Body of pancreas (tissue), 4 donors: ENCODE results near the gene SCN9A. TPM values are rescaled to one million over a fixed set of nuclear protein-coding genes. Genes with fewer than 3 reads are reported as not detected.

Source experiments
- ATAC-seq: fragments of 150-250 bp; one replicate; pipeline ENCODE4 v1.9.1; 2016
- DNase-seq, 4 donors: peaks; one replicate each; pipeline ENCODE4 v3.0.0-alpha.2; 2019
- H3K27ac ChIP-seq, 4 donors: fragments of 200-600 bp; sonication (generic); 1 replicate in 3 of 4; 2 replicates in 1 of 4; pipeline versions ENCODE4 v1.5.1 to v1.6.1; 2016 to 2019; ENCODE audit warnings: mild to moderate bottlenecking in 1 of 4, mixed read lengths in 1 of 4, moderate library complexity in 1 of 4
- H3K27me3 ChIP-seq, 2 donors: fragments of 200-600 bp; sonication (generic); one replicate each; pipeline ENCODE4 v1.6.0; 2016; ENCODE audit warnings: mild to moderate bottlenecking in 1 of 2
- H3K36me3 ChIP-seq, 2 donors: fragments of 200-600 bp; sonication (generic); replicated peaks in 1 of 2; 2 replicates each; pipeline ENCODE4 v1.5.1; 2016; ENCODE audit warnings: low read depth in 2 of 2; ENCODE audit not compliant: insufficient read depth in 1 of 2
- H3K4me1 ChIP-seq: fragments of 200-600 bp; sonication (generic); one replicate; pipeline ENCODE4 v1.6.0; 2016
- H3K4me3 ChIP-seq, 2 donors: fragments of 200-600 bp; sonication (generic); 1 replicate in 1 of 2; 2 replicates in 1 of 2; pipeline ENCODE4 v1.5.1; 2016 to 2019
- H3K9me3 ChIP-seq, 3 donors: fragments of 200-600 bp; sonication (generic); 1 replicate in 2 of 3; 2 replicates in 1 of 3; pipeline ENCODE4 v1.5.1; 2016
- POLR2A ChIP-seq, 3 donors: fragments of 450-650 bp; IDR thresholded peaks; one replicate each; pipeline ENCODE4 v1.6.1; 2016; ENCODE audit warnings: antibody characterized with exemption in 3 of 3, mild to moderate bottlenecking in 2 of 3
- WGBS, 2 donors: methylation state at CpG; one replicate each; pipeline ENCODE4 v1.1.5; 2017; 5-methylcytosine and 5-hydroxymethylcytosine counted together
- intact Hi-C: fragments of 100-400 bp; cut with DNase I; formaldehyde crosslinking; loops from one replicate; pipeline ENCODE4 v1.15.1; 2023
- total RNA-seq, 2 donors: library from RNA; depleted of rRNA; stranded (reverse); fragments of >200 nt; gene quantifications; one replicate each; pipeline ENCODE4 v1.1.0, GENCODE V29; 2016
- TF ChIP-seq, protein P1 (sequence below), 7 experiments: fragments of 450-650 bp in 4 of 7; fragments of 200-600 bp in 3 of 7; sonication (generic) in 3 of 7; IDR thresholded peaks; one replicate each; pipeline ENCODE4 v1.5.1; 2016 to 2019; ENCODE audit warnings: antibody characterized with exemption in 7 of 7

SCN9A gene
- total RNA-seq, 2 donors from 2014 or later, result 9.9 to 11.9 TPM

DNA sequence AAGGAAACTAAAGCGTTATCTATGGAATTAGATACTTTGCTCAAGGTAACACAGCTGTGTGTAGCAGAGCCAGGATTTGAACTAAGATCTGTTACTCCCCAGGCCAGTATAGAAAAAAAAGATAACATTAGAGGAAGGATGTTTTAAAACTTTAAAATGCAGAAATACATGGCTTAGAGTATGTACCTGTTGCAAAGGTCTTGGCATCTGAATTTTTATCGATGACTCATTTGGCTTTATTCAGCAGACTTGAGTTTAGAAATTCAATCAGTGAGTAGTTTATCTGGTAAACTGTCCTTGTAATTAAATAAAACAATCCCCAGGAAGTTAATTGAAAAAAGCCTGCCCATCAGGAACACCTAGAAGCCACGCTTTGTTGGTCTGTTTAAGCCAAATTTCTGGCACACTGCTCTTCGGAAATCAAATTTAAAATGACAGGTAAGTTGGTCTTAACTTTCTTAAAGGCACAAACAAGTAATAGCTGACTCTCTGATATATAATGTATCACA, 36.9 kb downstream of the SCN9A start:
- Histone ChIP-seq H3K4me1 (peaks cover 9% of the 10 kb centered on the region), H3K27me3 (no peaks in the 10 kb centered on the region), H3K27ac (no peak overlapping the region), H3K9me3 (no peaks in the 10 kb centered on the region), H3K4me3 (no peak overlapping the region), H3K36me3 (no peaks in the 10 kb centered on the region)
- DNase-seq, result no peak
- intact Hi-C loops, result no loop called here
- ATAC-seq, result no peak
- 61 to 74% methylated on average over 4 of the region's 4 CpGs for WGBS, 2 donors
- no peak for TF ChIP-seq POLR2A (IDR thresholded peaks at IDR 0.05)
- TF ChIP-seq, protein P1, sequence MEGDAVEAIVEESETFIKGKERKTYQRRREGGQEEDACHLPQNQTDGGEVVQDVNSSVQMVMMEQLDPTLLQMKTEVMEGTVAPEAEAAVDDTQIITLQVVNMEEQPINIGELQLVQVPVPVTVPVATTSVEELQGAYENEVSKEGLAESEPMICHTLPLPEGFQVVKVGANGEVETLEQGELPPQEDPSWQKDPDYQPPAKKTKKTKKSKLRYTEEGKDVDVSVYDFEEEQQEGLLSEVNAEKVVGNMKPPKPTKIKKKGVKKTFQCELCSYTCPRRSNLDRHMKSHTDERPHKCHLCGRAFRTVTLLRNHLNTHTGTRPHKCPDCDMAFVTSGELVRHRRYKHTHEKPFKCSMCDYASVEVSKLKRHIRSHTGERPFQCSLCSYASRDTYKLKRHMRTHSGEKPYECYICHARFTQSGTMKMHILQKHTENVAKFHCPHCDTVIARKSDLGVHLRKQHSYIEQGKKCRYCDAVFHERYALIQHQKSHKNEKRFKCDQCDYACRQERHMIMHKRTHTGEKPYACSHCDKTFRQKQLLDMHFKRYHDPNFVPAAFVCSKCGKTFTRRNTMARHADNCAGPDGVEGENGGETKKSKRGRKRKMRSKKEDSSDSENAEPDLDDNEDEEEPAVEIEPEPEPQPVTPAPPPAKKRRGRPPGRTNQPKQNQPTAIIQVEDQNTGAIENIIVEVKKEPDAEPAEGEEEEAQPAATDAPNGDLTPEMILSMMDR (IDR thresholded peaks at IDR 0.05), result no peak

DNA sequence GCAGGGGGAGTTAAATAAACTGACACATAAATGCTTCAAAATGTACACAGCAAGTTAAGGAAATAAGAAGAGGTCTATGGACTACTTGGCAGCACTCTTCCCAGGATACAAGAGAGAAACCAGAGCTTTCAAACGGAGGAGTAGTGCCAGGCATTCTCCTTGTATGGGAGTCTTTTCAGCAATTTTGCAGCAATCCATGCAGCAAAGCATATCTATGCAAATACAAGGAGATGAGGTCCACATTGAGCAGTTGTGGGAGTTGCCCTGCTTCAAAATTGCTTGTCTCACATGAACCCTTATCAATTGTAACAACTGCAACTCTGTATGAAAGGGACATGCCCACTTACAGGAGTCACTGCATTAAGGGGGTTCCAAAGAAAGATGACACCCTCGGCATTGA, 37.8 kb downstream of the SCN9A start:
- H3K27ac ChIP-seq, result no peak overlapping the region
- H3K4me1 ChIP-seq, result peaks cover 9% of the 10 kb centered on the region
- TF ChIP-seq, protein P1 (IDR thresholded peaks at IDR 0.05), result no peak
- no peak for TF ChIP-seq POLR2A (IDR thresholded peaks at IDR 0.05)
- ATAC-seq (no peak), DNase-seq (no peak)
- H3K36me3 ChIP-seq, result no peaks in the 10 kb centered on the region
- WGBS, 2 donors, result 83 to 84% methylated on average over 2 of the region's 2 CpGs
- H3K4me3 ChIP-seq, result no peak overlapping the region
- intact Hi-C loops, result no loop called here
- no peaks in the 10 kb centered on the region for H3K9me3 ChIP-seq
- no peaks in the 10 kb centered on the region for H3K27me3 ChIP-seq

DNA sequence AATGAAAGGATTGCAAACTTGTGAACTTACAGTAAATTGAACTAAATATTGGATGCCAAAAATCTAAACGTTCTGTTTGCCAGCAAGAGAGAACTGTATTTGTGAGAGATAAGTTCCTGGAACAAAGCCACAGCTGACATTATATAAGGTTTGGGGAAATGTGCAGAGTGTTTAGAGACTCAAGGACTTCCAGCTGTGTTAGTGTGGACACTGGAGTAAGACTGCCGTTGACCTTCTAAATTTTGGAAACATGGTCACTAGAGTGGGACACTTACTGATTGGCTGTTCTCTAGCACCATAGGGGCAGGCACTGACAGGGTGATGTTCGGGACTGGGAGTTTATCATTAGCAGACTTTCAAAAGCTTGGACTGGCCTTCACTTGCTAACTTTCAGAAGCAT, 40.5 kb downstream of the SCN9A start:
- H3K27me3 ChIP-seq, result no peaks in the 10 kb centered on the region
- no peaks in the 10 kb centered on the region for H3K9me3 ChIP-seq
- TF ChIP-seq, protein P1 (IDR thresholded peaks at IDR 0.05), result no peak
- TF ChIP-seq POLR2A (IDR thresholded peaks at IDR 0.05), result no peak
- H3K27ac ChIP-seq, result peak overlapping the region in 1 of 4 donors; percentile 6
- intact Hi-C loops, result no loop called here
- WGBS, 2 donors, result 6 to 11% methylated on average over 3 of the region's 3 CpGs
- peaks cover 12% of the 10 kb centered on the region for H3K4me1 ChIP-seq
- H3K36me3 ChIP-seq, result no peaks in the 10 kb centered on the region
- ATAC-seq (peak; percentile 35), DNase-seq (no peak)
- no peak overlapping the region for H3K4me3 ChIP-seq

DNA sequence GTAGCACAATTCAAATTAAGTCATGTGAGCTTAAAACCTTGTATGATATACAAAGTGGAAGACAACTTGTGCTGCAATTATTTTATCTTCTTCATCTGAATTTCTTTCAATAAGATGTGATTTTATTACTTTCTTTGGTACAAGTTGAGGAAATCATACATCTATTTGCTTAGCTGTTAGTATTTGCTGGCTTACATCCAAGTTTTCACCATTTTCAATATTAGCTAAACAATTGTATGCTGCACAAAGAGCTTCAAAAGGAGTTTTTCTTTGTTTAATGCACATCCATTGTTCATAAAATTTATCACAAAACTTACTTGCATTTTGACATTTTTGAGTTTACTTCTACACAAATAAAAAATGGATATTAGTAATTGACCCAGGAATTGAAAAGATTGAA, 40.9 kb downstream of the SCN9A start:
- DNase-seq, result no peak

DNA sequence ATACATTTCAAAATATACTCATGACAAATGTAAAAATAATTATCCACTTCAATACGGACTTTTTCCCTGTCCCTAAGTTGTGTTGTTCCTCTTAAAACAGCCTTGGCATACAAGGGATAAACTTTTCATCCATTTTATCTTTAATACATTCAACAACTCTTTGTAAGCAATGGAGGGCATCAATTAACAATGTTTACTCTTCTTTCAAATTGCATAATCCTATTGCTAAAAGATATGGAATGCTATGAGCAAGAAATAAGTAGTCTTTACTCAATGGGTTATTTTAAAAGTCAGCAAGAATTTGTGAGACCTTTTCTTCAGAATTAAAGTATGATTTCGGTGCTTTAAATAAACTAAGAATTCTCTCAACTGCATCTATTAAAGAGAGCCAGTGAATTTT, 41.9 kb downstream of the SCN9A start:
- H3K27ac ChIP-seq, result no peak overlapping the region
- no peaks in the 10 kb centered on the region for H3K27me3 ChIP-seq
- no peaks in the 10 kb centered on the region for H3K9me3 ChIP-seq
- no peak overlapping the region for H3K4me3 ChIP-seq
- TF ChIP-seq, protein P1 (IDR thresholded peaks at IDR 0.05), result no peak
- no peak for TF ChIP-seq POLR2A (IDR thresholded peaks at IDR 0.05)
- intact Hi-C loops, result no loop called here
- no peak for ATAC-seq
- peaks cover 12% of the 10 kb centered on the region for H3K4me1 ChIP-seq
- no peaks in the 10 kb centered on the region for H3K36me3 ChIP-seq
- no peak for DNase-seq
- WGBS, 2 donors, result 65 to 68% methylated on average over 2 of the region's 2 CpGs

More for the DNA sequence above, 40.9 kb downstream of the SCN9A start:
- no peak overlapping the region for H3K27ac ChIP-seq
- TF ChIP-seq, protein P1 (IDR thresholded peaks at IDR 0.05), result no peak
- no peak for TF ChIP-seq POLR2A (IDR thresholded peaks at IDR 0.05)
- peaks cover 12% of the 10 kb centered on the region for H3K4me1 ChIP-seq
- intact Hi-C loops, result no loop called here
- H3K4me3 ChIP-seq, result no peak overlapping the region
- H3K36me3 ChIP-seq, result no peaks in the 10 kb centered on the region
- ATAC-seq, result no peak
- no peaks in the 10 kb centered on the region for H3K9me3 ChIP-seq
- H3K27me3 ChIP-seq, result no peaks in the 10 kb centered on the region
